HG03196 (cell line): ENCODE data around the gene RNF207.

Source experiments
- ATAC-seq: cut with Tn5 transposase; IDR thresholded peaks from one replicate; pipeline ENCODE4 v1.9.1; 2021; ENCODE audit not compliant: unreplicated experiment

The RNF207 gene

DNA sequence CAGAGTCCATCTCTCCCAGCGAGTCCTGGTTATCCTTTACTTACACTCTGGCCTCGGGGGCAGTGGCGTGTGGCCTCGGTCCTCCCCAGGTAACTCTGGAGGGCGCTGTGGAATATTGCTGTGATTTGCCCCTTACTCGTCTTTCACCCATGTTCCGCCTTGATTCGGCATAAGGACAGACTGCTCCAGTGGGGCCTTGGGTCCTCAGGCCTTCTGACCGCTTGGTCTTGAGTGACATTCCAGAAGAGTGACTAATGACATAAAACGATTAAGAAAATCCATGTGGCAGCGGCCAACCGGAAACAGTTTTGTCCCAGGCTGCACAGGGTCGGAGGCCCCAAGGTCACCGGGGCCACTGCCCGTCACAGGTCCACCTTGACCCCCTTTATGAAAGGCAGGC is 18.8 kb downstream of the RNF207 start:
- no peak for ATAC-seq

DNA sequence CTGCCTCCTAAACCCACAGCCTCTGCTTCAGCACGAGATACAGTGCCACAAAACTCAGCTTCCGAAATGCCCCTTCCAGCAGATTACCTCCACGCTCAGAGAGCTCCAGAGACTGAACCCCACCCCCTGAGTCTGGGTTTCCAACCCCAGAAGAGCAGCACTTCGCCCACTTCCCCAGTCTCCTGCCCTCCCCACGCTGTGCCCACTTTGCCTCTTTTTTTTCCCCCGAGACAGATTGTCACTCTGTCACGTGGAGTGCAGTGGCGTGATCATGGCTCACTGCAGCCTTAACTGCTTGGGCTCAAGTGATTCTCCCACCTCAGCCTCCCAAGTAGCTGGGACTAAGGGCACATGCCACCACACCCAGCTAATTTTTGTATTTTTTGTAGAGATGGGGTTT is 19.7 kb downstream of the RNF207 start:
- ATAC-seq: no peak

DNA sequence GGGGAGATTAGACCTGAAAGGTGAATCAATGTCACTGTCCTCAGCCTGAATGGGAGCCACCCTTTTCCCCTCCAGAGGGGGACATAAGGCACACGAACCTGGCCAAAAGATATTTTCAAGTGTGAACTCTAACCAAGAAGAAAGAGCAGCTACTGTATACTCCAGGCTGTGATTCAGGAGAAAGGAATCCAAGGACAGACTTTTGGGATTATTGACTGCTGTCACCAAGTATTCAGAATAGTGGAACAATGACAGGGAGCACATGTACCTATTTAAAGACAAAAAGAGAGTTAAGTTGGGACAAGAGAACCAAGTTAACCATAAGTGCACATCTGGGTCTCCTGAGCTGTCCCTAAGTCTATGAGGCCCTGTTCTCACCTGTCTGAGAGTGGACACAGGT is 27.5 kb downstream of the RNF207 start:
- ATAC-seq: no peak

DNA sequence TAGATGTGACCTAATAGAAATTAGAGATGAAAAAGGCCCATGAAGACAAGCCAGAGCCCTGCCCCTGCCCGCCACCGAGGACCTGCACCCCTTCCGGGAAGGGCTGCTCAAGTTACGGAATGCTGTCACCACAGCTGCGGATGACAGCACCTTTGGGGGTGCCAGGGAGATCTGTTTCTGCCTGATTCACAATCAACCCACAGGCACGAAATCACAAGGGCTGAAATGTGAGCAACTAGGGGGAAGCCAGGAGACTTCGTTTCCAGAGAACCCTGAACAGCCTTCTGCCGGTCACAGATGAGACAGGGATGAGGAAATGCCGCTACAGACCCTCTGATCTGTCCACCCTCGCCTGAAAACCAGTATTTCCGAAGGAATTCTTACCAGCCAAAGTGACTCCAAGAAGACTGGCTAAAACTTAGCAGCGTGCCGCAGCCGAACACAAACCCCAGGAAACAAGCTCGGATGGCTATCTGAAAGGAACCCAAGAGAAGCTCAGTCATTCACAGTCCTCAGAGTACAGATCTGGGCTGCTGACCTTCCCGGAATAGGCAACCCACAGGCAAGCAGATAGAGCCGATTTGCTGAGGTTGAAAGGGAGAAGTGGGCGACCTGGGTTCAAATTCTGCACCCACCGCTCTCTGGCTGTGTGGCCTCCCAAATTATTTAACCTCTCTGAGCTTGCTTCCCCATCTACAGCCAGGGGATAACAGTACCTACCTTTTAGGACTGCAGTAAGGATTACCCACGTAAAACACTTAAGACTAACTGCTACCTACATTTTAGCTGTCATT is 28.8 kb downstream of the RNF207 start:
- no peak for ATAC-seq

DNA sequence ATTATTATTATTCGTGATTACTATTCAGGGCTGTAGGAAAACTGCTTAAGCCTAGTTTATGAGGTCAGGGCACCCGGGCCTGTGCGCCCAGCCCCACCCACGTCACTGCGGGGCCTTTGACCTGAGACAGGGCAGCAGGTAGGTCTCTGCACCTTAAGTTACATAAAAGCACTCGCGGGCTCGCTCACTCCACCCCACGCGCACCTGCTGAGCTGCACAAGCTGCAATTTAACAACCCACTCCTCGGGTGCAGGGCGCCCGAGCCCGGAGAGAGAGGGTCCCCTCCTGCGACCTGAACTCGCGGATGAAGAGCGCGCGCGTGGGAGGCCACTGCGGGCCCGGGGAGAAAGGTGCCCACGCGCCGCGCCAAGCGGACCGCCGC is 29.4 kb downstream of the RNF207 start:
- ATAC-seq: peak; percentile 25

DNA sequence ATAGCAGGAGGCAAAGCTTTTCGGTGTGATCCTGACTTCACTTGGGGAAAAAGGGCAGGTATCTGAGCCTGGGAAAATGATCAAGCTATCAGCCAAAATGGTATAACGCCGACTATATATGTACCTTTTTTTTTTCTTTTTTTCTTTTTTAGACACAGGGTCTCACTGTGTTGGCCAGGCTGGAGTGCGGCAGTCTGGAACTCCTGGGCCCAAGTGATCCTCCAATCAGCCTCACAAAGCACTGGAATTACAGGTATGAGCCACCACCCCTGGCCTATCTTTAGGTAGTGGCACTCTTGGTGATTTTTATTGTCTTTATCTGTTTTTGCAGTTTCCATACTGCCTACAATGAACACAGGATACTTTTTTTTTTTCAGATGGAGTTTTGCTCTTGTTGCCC is 31.2 kb downstream of the RNF207 start:
- ATAC-seq: no peak

DNA sequence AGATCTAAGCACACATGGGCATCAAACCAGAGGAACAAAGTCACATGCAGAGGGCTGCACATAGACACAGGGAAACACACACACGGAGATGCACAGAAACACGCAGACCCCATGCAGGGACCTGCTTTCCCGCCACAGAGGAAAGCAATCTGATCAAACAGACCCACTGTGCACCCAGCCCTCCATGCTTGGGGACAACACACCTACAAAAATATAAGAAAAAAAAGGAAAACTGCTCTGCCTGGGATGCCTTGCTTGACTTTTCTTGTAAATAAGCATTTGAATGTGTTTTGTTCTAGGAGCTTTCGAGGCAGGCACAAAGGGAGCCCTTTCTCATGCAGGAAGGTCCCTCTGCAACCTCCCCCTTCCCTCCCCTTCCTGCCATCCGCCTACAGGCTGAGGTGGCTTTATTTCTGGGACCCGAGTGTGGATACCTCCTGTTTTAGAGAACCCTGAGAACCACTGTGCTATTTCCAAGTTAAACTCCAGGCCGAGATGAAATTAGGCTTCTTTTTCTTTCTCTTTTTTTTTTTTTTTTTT is 33.4 kb downstream of the RNF207 start:
- ATAC-seq: no peak

DNA sequence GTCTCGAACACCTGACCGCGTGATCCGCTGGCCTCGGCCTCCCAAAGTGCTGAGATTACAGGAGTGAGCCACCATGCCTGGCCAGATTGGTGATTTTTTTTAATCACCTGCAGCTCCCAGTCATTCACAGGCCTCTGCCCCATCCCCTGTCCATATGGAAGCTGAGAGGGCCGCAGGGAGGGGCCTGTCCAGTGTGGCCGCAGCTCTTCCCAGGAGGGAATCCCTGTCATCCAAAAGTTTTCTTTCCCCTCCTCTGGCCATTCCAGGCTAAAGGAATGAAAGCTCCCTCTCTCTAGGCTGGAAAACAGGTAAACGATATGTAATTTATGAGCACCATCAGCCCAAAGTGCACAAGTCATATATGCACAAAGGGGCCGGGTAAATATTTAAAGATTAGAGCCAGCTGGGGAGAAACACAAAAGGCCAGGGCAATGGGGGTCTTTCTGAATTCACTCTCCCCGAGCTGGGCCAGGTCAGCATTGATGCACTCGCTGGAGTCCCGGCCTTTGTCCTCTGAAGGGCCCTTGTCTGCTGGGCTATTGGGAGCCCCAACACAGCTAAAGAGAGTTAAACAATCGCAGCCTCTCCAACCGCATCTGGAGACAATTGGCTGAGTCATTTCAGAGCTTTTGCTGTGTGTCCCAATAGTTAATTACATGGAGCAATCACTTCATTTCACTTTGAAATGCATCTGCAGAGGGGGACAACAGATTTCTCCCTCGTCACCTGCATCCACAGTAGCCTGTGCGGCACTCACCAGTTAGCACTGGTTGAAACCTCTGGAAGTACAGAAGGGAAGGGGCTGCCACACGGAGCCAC is 34.2 kb downstream of the RNF207 start:
- ATAC-seq: no peak

DNA sequence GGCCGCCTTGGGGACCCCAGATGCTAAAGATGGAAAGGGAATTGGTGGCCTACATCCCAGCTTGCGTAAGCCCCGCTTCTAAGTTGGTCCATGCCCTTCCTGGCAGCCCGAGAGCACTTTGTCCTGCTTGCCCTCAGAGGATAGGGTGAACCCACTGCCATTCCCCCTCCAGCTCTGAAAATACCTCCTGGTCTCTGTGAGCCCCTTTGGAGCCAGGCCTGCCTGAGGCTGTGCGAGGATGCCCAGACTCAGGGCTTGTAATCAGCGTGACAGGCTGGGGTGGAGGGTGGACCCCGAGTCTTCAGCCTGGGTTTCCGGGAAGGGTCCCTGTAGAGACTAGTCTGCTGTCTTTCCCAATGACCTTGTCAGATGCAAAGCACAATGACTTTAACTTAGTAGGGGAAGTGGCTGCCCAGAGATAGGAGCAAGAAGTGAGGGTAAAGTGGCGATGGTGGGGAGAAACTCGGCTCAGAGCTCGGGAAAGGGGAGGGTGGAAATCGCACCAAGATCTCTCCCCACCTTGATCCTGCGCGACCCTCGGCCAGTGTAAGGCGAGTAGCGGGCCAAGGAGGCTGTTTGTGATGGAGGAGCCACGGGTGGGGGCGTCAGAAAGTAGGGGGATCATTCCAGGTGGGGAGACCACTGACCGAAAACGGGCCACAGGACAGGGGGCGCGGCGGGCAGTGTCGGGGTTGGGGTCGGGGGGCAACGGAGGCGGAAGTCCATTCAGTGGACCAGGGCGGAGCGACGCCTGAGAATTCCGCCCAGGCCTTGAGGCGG is 35.4 kb downstream of the RNF207 start:
- ATAC-seq: no peak

DNA sequence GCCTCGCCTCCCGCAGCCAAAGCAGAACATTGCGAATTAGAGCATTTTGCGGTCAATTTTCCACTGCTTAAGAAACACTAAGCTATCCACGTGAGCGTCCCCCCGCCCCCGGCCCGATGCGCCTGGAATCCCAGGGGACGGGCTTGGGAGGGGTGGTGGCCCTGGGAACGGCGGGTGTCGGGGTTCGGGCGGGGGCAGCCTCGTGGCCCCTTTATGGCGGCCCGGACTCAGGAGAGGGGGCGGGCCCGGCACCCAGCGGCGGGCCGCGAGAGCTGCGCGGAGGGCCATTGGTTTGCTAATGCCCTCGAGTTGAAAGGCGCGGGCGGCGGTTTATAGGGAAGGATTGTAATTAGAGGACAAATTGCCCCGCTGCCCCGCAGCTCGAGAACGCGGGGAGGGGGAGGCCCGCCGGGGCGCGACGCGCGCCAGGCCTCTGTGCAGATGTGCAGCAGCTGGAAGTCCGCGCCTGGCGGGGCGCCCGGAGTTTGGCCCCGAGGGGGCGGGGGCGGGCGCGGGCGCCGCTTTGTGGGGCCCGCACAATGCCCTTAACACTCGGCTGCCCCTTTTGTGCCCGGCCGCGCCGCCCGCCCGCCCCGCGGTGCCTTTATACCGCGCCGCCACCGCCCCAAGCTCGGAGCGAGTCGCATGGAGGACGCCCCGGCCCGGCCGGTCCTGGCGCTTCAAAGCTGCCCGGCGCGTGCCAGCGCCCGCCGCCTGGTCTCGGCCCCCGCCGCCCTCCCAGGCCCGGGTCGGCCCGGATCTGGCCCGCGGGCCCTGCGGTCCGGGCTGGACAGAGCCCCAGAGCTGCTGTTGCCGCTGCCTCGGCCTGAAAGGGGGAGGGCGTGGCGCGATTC is 36.2 kb downstream of the RNF207 start:
- no peak for ATAC-seq

DNA sequence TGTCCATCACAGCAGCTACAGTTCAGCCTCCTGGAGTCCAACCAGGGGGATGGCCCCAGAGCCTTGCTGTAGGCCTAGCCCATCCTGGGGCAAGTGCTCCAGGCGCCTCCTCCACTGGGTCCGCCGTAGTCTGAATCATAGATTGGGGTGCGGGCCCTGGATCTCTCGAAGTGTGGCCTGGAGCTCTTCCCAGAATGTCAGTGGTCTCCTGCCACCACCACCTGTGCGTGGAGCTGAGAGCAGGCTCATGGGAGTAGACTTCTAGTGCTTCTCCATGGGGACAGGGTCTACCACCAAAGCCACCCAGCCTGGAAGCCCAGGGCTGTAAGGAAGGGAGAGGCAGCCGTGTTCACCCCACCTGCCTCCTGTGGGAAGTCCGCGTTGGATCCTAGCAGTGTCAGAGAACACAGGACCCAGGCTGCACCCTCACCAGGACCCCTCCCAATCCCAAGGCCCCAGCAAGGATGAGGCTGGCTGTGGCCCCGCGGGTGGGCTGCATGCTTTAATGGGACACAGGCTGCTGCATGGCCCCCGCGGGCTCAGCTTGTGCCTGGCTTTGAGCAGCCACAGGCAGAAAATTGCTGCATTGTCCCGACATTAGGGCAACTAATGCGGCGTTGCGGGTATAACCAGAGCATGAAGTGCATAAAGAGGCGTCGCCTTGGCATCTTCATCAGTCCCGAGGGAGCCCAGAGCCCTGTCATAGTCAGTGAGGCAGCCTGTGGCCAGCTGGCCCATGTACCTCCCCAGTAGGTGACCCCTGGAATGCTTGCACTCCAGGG is 37.3 kb downstream of the RNF207 start:
- no peak for ATAC-seq

DNA sequence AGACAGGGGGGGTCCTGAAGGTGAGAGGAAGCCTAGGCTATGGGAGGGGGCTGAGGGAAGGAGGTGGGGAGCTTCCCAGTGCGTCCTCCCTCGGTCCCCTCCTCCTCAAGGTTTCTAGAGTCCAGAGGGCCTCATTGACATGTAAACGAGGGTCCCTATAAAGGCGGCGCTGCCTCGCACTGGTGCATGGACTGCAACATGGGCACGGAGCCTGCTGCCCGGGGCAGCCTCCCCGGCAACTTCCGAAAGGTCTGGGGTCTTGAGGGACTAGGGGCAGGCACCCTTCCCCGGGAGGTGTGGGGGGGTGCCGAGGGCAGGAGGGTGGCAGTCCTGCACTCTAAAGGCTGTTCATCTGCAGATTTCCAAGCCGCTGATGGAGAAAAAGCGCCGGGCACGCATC is 38.1 kb downstream of the RNF207 start, which contains the start of gene HES3:
Gene HES3, plus strand, starts transcription at position 187 of the 400 bp plus-strand sequence. Its CDS starts 187 bp downstream, at position 374.
- ATAC-seq: no peak

DNA sequence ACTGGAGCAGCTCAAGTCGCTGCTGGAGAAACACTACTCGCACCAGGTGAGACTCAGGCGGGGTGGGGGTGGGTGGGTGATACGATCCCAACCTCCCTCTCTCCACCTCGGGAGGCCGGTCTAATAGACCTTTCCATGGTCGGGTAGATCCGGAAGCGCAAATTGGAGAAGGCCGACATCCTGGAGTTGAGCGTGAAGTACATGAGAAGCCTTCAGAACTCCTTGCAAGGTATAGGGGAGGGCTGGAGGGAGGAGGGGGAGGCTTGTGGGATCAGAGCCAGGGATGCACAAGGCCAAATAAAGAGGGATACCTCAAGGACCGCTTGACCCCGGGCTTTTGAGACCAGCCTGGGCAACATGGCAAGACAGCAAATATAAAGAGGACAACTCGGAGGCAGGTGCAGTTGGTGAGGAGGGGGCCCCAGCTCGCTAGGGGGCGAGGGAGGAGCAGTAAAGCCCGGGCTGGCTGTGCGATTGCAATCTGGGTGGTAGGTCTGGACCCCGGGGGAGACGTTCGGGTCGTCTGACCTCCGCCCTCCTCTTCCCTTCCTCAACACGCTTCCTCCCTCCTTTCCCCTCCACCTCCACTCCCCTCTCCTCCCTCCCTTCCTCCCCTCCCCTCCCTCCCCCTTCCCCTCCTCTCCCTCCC is 38.6 kb downstream of the RNF207 start:
- ATAC-seq: no peak

DNA sequence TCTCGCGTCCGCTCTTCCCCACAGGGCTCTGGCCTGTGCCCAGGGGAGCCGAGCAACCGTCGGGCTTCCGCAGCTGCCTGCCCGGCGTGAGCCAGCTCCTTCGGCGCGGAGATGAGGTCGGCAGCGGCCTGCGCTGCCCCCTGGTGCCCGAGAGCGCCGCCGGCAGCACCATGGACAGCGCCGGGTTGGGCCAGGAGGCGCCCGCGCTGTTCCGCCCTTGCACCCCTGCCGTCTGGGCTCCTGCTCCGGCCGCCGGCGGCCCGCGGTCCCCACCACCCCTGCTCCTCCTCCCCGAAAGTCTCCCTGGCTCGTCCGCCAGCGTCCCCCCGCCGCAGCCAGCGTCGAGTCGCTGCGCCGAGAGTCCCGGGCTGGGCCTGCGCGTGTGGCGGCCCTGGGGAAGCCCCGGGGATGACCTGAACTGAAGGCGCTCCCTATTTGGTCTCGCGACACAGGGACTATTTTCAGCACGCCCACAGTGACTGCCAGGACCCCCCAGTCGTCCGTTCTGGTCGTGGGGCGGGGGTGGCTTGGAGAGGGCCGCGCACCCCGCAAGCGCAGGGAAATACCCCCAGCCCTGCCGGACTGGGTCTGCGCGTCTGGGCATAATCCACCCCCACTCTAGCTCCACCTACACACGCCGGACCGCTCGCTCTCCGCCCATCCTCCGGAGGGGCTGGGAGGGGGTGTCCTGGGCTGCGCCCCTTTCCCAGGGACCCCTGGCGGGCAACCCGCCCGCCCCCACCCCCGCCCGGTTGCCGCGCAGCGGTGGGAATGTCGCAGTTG is 39.4 kb downstream of the RNF207 start:
- ATAC-seq: no peak

DNA sequence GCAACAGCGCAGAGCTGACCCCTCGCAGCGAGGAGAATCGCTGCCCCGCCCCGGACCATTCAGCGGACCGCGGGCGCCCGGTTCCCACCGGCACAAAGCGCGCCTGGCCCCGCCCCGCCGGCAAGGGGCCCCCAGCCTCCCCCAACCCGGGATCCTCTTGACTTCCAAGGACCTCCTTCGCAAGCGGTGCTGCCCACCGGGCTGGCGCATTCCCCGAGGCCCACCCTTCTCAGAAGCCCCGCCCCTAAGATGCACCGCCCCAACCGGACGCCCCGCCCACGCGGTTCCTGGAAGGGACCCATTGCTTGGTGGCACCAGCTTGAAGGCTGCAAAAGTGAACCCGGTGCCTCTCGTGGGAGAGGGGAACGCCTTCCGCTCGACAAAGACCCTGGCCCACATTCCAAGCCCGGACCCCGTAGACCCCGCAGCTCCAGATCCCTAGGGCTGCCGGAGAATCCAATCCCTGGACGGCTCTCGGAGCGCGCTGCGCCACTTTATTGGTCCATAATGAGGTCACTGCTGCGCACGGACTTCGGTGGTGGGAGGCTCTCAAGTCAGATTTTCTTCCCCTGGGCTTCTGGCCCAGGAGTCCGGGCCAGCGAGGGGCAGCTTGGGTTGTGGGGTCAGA is 40.1 kb downstream of the RNF207 start:
- ATAC-seq: no peak

DNA sequence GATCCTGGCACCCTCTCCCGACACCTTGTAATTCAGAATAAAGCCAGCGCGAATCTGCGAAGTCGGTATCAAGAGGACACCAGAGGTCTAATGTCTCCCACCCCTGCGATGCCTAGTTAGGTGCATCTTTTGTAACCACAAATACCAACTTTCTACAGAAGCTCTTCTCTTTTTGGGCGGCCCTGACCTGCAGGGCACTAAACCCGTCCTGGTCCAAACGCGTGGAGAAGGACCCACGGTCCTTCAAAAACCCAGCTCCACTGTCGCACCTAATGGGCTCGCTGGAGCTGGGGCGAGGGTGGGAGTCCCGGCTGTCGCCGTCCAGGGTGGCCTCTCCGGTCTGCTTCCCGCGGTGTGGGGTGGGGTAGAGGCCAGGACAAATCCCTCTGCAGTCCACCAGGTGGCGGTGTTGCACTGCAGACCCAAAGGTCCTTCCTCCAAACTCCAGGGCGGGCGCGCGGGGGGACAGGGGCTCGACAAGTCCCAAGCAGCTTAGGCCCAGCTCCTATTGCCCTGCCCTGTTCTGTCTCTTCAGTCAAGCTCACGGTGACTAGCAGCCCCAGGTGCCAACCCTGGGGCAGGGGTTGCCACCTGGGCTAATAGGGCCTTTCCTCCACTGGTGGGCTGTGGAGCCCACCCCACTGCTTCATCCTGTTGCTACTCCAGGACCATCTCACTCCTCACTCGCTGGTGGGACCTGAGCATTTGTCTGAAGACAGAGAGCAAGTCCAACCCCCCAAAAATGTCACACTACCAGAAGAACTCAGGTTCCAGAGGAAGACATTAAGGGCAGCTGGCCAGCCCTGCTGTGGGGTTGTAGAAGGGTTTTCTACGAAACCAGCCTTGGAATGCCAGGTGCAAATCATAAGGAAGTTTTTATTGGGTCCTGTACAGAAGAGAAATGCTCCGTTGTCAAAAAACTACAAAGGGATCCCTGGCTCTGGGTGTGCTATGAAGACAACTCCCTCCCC is 40.9 kb downstream of the RNF207 start:
- peak; percentile 48 for ATAC-seq

DNA sequence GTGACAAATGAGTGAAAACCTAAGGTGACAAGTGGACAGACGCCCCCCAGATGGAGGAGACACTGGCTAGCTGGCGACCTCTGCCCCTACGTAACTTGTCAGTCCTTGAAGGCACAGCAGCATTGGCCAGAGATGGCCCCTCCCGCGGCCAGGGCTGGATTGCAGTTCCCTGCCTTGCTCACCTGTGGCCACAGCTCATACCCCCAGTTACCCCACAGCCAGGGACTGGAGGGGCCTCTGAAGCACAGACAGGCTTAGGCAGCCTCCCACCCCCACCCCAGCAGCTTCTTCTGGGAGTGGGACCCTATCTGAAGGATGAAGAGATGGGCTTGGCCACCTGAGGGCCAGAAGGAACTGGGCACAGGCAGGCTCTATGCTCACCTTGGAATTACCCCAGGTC is 41.7 kb downstream of the RNF207 start:
- ATAC-seq: no peak
